Ovary (tissue), 9 donors: ENCODE results near the gene SGK1. TPM values are rescaled to one million over a fixed set of nuclear protein-coding genes. Genes with fewer than 3 reads are reported as not detected.

Source experiments
- DNase-seq, 5 donors: peaks; one replicate each; pipeline ENCODE4 v3.0.0-alpha.2; 2019 to 2020
- H3K27ac ChIP-seq, 2 donors: fragments of 200-600 bp; one replicate each; pipeline versions ENCODE4 v1.5.1 to v1.8.0; 2019 to 2022
- H3K27me3 ChIP-seq: fragments of 200-600 bp; one replicate; pipeline ENCODE4 v1.8.0; 2022
- H3K36me3 ChIP-seq: fragments of 200-600 bp; sonication (generic); one replicate; pipeline ENCODE4 v1.5.1; 2019
- H3K4me1 ChIP-seq: one replicate; pipeline ENCODE4 v1.8.1; 2013; ENCODE audit warnings: mild to moderate bottlenecking, moderate library complexity; ENCODE audit not compliant: insufficient read depth
- H3K4me3 ChIP-seq: fragments of 200-600 bp; sonication (generic); one replicate; pipeline ENCODE4 v1.5.1; 2017
- H3K9me3 ChIP-seq, 2 donors: fragments of 200-600 bp in 1 of 2; sonication (generic) in 1 of 2; one replicate each; pipeline versions ENCODE4 v1.5.1 to v1.8.1; 2013 to 2019; ENCODE audit warnings: mild to moderate bottlenecking in 1 of 2, moderate library complexity in 1 of 2
- EP300 ChIP-seq: sonication (generic); formaldehyde crosslinking; IDR thresholded peaks from one replicate; pipeline ENCODE4 v1.6.1; 2017; ENCODE audit warnings: antibody characterized with exemption
- POLR2A ChIP-seq: fragments of 450-650 bp; IDR thresholded peaks from one replicate; pipeline ENCODE4 v1.6.1; 2017; ENCODE audit warnings: antibody characterized with exemption, mild to moderate bottlenecking, moderate library complexity
- WGBS, 3 donors: extraction: QIAGEN DNeasy Blood & Tissue Kit in 1 of 3; methylation state at CpG; one replicate each; pipeline versions ENCODE4 v1.1.5 to v1.1.7; 2013 to 2017; 5-methylcytosine and 5-hydroxymethylcytosine counted together
- intact Hi-C, 4 donors: fragments of 100-400 bp; cut with DNase I; formaldehyde crosslinking; loops; one replicate each; pipeline versions ENCODE4 v1.11.0 to v1.15.1; 2022 to 2023
- polyA plus RNA-seq, 2 donors: library from polyadenylated mRNA; stranded (reverse); fragments of 200-250 nt in 1 of 2; fragments of 350-450 nt in 1 of 2; fragmentation: Illumina TruSeq in 1 of 2; extraction: RNeasy Lipid Tissue Mini Kit (QIAGEN cat#74804) in 1 of 2; gene quantifications; one replicate each; pipeline ENCODE4 v1.2.3, GENCODE V29; 2013 to 2014
- total RNA-seq, 7 donors: library from RNA; depleted of rRNA in 2 of 7; stranded (reverse); fragments of >200 nt in 2 of 7; fragmentation: NEBNext Ultra II Directional in 3 of 7; extraction: Animal tissue kit (Norgen Biotek cat#: 25700) in 3 of 7; gene quantifications; one replicate each; pipeline versions ENCODE4 v1.1.0 to v1.2.4, GENCODE V29; 2016 to 2023
- TF ChIP-seq, protein P1 (sequence below), 3 donors: fragments of 450-650 bp in 2 of 3; fragments of 200-600 bp in 1 of 3; IDR thresholded peaks; one replicate each; pipeline versions ENCODE4 v1.5.1 to v1.8.0; 2016 to 2022; ENCODE audit warnings: antibody characterized with exemption in 3 of 3, mild to moderate bottlenecking in 1 of 3
- donor health status: DM: no; HTN: no; CAD: no; lungs with moderate emphysema.
- donor health status: DM: no; HTN: no; CAD: no.
- donor health status: Bipolar disorder and iron deficiency.
- donor health status: DM: yes; HTN: yes; CAD: no.
- donor health status: DM: no; HTN: no; CAD: no.
- donor health status: DM: yes; HTN: yes; CAD: no.

Gene SGK1
- total and polyA plus RNA-seq, 9 donors: 124 to 610 (median 174) TPM

DNA sequence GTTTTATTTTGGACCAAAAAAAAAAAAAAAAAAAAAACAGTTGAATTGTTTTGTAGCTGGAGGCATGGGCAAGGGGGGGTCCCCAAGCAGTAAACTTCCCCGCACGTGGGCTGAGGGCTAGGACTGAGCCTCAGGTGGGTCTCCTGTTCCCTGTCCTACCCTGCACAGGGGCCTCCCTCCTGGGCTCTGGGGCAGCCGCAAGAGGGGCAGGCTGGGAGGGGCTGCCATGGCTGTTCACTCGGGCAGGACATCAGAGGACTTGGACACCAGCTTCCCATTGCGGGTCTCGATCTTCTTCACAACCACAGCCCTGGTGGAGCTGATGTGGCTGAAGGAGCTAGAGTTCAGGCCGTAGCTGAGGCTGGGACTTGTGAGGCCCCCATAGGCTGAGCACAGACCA, 21.1 kb downstream of the SGK1 start:
- WGBS, 3 donors: 66 to 81% (median 76%) methylated on average over 7 of the region's 7 CpGs
- intact Hi-C loops: no loop called here
- no peak overlapping the region for H3K4me3 ChIP-seq
- H3K27ac ChIP-seq: peak overlapping the region in 1 of 2 donors; percentile 84
- peak in 2 of 5 donors; percentile 42 for DNase-seq
- H3K36me3 ChIP-seq: no peaks in the 10 kb centered on the region
- H3K4me1 ChIP-seq: peaks cover 27% of the 10 kb centered on the region
- H3K9me3 ChIP-seq: no peaks in the 10 kb centered on the region
- no peaks in the 10 kb centered on the region for H3K27me3 ChIP-seq
- TF ChIP-seq EP300 (no peak), POLR2A (no peak)
- TF ChIP-seq, protein P1, sequence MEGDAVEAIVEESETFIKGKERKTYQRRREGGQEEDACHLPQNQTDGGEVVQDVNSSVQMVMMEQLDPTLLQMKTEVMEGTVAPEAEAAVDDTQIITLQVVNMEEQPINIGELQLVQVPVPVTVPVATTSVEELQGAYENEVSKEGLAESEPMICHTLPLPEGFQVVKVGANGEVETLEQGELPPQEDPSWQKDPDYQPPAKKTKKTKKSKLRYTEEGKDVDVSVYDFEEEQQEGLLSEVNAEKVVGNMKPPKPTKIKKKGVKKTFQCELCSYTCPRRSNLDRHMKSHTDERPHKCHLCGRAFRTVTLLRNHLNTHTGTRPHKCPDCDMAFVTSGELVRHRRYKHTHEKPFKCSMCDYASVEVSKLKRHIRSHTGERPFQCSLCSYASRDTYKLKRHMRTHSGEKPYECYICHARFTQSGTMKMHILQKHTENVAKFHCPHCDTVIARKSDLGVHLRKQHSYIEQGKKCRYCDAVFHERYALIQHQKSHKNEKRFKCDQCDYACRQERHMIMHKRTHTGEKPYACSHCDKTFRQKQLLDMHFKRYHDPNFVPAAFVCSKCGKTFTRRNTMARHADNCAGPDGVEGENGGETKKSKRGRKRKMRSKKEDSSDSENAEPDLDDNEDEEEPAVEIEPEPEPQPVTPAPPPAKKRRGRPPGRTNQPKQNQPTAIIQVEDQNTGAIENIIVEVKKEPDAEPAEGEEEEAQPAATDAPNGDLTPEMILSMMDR (IDR thresholded peaks at IDR 0.05): no peak

DNA sequence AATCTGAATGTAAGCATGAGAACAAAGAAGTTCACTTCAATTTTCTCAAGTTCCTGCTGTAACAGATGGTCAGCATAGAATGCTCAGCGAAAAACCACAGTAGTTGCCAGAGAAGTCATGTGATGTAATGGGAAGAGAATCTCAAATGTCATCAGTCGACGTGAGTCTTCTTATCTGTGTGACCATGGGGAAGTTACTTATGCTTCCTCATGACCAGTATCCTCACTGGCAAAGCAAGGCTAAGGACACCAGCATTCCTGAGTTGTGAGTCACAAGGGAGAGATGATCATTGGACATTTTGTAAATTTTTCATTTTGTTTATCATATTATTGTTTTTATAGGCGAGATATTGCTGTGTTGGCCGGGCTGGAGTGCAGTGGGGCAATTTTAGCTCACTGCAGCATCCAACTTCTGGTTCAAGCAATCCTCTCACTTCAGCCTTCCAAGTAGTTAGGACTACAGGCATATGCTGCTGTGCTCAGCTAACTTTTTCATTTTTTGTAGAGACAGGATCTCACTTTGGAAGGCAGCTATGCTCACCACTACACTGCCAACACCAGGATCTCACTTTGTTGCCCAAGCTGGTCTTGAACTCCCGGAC, 21.9 kb downstream of the SGK1 start:
- peak; percentile 54 for TF ChIP-seq EP300
- TF ChIP-seq, protein P1 (IDR thresholded peaks at IDR 0.05): no peak
- Histone ChIP-seq H3K27me3 (no peaks in the 10 kb centered on the region), H3K4me1 (peaks cover 27% of the 10 kb centered on the region), H3K9me3 (no peaks in the 10 kb centered on the region), H3K36me3 (no peaks in the 10 kb centered on the region), H3K4me3 (no peak overlapping the region), H3K27ac (peak overlapping the region in 1 of 2 donors; percentile 84)
- DNase-seq: peak; percentile 48 to 68 (median 55)
- WGBS, 3 donors: 8 to 11% (median 11%) methylated on average over 6 of the region's 6 CpGs
- intact Hi-C loops: no loop called here

DNA sequence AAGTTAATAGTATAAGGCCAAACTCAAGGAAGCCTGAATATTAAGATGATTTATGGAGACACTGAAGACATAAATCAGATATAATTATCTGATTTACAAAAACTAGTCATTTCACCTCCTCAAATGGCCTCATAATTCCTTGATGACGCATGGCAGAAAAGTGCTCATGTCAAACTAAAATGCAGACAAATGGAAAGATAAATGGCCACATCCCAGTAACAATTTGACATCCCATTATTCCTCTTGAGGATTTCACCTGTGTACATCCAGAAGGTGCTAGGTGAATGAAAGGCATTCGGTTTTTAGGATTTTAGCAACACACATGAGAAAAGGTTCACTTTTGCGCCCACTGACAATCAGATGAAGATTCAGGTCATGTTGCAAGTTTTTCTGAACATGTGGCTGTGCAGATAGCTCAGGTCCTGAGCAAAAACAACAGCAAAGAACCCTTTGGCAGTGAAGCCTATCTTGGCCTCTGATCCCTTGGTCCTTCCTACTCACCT, 24.2 kb downstream of the SGK1 start:
- no peak for DNase-seq
- Histone ChIP-seq H3K4me1 (peaks cover 28% of the 10 kb centered on the region), H3K9me3 (no peaks in the 10 kb centered on the region), H3K4me3 (no peak overlapping the region), H3K36me3 (no peaks in the 10 kb centered on the region), H3K27me3 (no peaks in the 10 kb centered on the region), H3K27ac (no peak overlapping the region)
- intact Hi-C loops: no loop called here
- TF ChIP-seq, protein P1 (IDR thresholded peaks at IDR 0.05): no peak
- TF ChIP-seq EP300: no peak
- no peak for TF ChIP-seq POLR2A
- WGBS, 3 donors: 96 to 98% (median 97%) methylated on average over 3 of the region's 3 CpGs

DNA sequence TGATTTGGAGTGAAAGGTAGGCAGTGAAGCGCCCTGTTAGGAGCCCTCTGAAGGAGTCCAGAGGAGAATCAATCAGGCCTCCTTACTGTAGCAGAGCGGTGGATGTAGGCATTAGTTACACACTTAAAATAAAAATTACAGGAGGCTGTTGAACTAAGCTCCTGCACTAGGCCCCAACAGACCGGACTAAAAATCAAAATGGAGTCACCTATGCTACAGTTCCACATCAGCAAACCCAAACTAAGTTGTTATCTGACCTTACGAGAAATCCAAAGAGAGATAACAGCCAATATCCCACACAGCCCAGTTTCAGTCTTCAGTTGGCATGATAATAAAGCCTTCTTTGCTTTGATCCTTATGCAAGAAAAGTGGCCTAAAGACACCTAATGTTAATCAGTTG, 26.8 kb downstream of the SGK1 start:
- no peak for DNase-seq
- intact Hi-C loops: no loop called here
- Histone ChIP-seq H3K27me3 (no peaks in the 10 kb centered on the region), H3K9me3 (no peaks in the 10 kb centered on the region), H3K36me3 (no peaks in the 10 kb centered on the region), H3K27ac (no peak overlapping the region), H3K4me1 (peaks cover 18% of the 10 kb centered on the region), H3K4me3 (no peak overlapping the region)
- TF ChIP-seq POLR2A (no peak), EP300 (no peak)
- TF ChIP-seq, protein P1 (IDR thresholded peaks at IDR 0.05): no peak
- WGBS, 3 donors: 93 to 96% (median 96%) methylated on average over 4 of the region's 4 CpGs
